ENCODE results near the gene EXOC3L4. TPM values are rescaled to one million over a fixed set of nuclear protein-coding genes. Genes with fewer than 3 reads are reported as not detected.

Gene EXOC3L4
- total RNA-seq, 1 experiment from 2014 or later = 1.4 TPM

- Histone ChIP-seq H3K4me1 (ENCODE audit: insufficient read depth, low read length) (peaks cover 11% of the 10 kb centered on the region), H2AFZ (ENCODE audit: low read length) (no peak overlapping the region), H3K27me3 (ENCODE audit: low read length) (no peaks in the 10 kb centered on the region), H4K20me1 (ENCODE audit: low read length) (no peaks in the 10 kb centered on the region), H3K9me3 (ENCODE audit: low read length) (peaks cover 6% of the 10 kb centered on the region; the same call in 1 of the 2 replicates), H3F3A (ENCODE audit: low read length, unreplicated experiment) (no peaks in the 10 kb centered on the region), H3K4me3 (ENCODE audit: low read length) (no peak overlapping the region), H3K27ac (ENCODE audit: low read length) (no peak overlapping the region), H3K79me2 (ENCODE audit: low read length) (no peaks in the 10 kb centered on the region), H3K9me2 (replicated peaks; ENCODE audit: low read length) (no peaks in the 10 kb centered on the region), H3K9ac (ENCODE audit: low read length) (no peak overlapping the region), H3K36me3 (ENCODE audit: low read depth, low read length) (no peaks in the 10 kb centered on the region), H3K4me2 (ENCODE audit: low read length) (no peak overlapping the region)
- intact Hi-C loops (cut with micrococcal nuclease) = no loop called here
- ATAC-seq (no peak), DNase-seq (peak; percentile 37)
- POLR2A ChIA-PET (ENCODE audit: unreplicated experiment) = no interaction called here
- BruUV-seq (replicated peaks) = no TSS peak
- CTCF ChIA-PET = no interaction called here
- TF ChIP-seq EZH2phosphoT487 (IDR thresholded peaks at IDR 0.05; ENCODE audit: borderline replicate concordance, low read length) (no peak), EZH2 (IDR thresholded peaks at IDR 0.05; ENCODE audit: low read length, unreplicated experiment) (no peak), CTCF (conservative IDR thresholded peaks at IDR 0.05; ENCODE audit: low read depth, low read length) (no peak)
These were observed 64.2 kb downstream of the EXOC3L4 start for GRCh38 chr14:103158688-103159087.

Other genes starting within 250 kb of the EXOC3L4 start
- gene AMN, start 172.1 kb upstream of the EXOC3L4 start, total RNA-seq (2014; rRNA removed) = 0.17 TPM in 1 of 2 replicates, not detected in the other
- gene CDC42BPB, start 37.2 kb upstream of the EXOC3L4 start, total RNA-seq (2014; rRNA removed) = 73.0 and 89.2 TPM in 2 replicates
- not detected in 2 replicates for gene LBHD2, start 10.5 kb upstream of the EXOC3L4 start, total RNA-seq (2014; rRNA removed)
- gene TNFAIP2, start 28.7 kb downstream of the EXOC3L4 start, total RNA-seq (2014; rRNA removed) = 80.7 and 87.3 TPM in 2 replicates
- gene EIF5, start 239.5 kb downstream of the EXOC3L4 start, total RNA-seq (2014; rRNA removed) = 198 and 216 TPM in 2 replicates